GM18505 (cell line): ENCODE data around the gene TTLL12.

Experiments used
- ATAC-seq: cut with Tn5 transposase; IDR thresholded peaks from one replicate; pipeline ENCODE4 v1.9.1; 2021; ENCODE audit not compliant: unreplicated experiment
- POLR2A ChIP-seq: IDR thresholded peaks from 4 replicates; pipeline ENCODE4 v1.6.1; 2011; ENCODE audit warnings: borderline replicate concordance; ENCODE audit not compliant: insufficient read depth, insufficient read length; ENCODE audit errors: extremely low read depth

The TTLL12 gene

DNA sequence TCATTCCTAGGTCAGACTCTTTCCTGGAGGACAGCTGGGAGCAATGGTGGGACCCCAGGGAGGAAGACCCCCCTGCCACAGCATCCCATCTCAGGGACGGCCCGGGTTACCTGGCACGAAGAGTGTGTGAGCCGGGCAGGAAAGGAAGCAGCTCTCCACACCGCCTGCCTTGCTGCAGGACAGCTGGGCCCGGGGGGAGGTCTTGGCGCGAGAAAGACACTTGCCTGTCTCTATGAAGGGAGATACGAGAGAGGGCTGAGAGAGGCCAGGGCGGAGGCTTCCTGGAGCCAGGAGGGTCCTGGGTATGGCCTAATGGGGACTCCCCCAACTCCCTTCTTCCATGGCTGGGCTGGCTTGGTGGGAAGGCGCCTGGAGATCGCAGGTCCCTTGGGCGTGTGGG lies 36.1 kb upstream of the TTLL12 start:
- no peak for ATAC-seq
- TF ChIP-seq POLR2A: no peak

- TF ChIP-seq POLR2A: no peak
- no peak for ATAC-seq
Measured at GRCh38 chr22:43222262-43222661, 35.3 kb upstream of the TTLL12 start.

DNA sequence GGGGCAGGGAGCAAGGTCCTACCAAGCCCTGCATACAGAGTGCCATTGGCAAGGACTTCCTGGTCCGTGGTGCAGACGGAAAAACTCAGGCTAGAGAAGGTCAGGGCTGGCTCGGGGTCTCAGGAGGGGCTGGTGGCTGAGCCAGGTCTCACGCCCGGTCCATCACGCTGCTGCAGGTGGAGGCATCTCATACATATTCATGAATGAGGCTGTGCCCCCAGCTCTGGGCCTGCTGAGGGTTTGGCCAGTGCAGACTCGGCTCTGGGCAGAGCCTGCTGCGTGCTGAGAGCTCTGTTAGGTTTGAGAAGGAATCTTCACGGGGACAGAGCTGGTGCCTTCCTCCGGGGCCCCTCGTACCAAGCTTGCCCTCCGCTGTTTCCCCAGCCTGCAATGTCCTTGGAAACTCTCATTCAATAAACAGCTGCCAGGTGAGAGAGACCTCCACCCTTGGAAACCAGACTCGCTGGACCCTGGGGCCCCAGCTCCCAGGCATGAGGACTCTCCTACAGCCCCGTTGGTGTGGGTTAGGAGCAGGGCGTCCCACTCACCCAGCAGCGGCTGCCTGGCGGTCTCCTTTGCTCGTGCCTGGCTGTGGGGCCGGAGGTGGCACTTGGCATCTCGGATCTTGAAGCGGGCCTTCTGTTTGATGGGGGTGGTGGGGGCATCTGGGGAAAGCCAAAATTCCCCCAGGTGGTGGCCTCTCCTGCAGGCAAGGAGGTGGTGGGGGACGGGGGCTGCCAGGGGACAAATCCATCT lies 33.9 kb upstream of the TTLL12 start:
- no peak for ATAC-seq
- no peak for TF ChIP-seq POLR2A

GRCh38 chr22:43218786-43219185 lies 31.9 kb upstream of the TTLL12 start:
- ATAC-seq: no peak

DNA sequence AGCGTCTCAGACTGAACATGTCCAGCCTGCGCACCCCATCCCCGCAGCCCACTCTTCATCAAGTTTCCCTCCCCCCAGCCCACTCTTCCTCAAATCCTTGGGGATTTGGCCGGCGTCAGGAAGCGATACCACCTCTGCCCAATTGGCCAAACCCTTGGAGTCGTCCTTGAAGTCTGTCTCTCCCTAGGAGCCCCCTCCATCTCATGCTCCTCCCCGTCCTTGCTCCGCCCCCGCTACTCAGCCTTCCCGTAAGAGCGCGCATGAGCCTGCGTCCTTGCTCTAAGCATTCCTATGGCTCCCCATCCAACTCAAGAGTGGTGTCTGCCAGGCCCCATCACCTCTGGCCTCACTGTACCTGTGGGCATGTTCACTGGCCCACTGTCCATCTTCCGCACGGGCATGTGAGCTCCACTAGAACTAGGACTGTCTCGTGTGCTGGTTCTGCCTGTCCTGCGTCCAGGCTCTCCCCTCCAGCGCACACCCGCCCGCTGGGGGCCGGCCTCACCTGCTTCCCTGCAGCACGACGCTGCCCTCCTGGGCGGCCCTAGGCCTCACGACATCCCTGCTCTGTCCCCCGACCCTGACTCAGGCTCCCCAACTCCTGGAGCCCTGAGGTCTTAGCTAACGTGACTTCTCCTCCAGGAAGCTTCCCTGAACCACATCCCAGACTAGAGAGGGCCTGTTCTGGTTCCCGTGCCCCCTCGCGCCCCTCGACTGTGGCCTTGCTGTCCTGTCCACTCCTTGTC lies 30.5 kb upstream of the TTLL12 start:
- no peak for ATAC-seq
- TF ChIP-seq POLR2A: no peak

More at GRCh38 chr22:43218786-43219185, 31.9 kb upstream of the TTLL12 start:
- no peak for TF ChIP-seq POLR2A

DNA sequence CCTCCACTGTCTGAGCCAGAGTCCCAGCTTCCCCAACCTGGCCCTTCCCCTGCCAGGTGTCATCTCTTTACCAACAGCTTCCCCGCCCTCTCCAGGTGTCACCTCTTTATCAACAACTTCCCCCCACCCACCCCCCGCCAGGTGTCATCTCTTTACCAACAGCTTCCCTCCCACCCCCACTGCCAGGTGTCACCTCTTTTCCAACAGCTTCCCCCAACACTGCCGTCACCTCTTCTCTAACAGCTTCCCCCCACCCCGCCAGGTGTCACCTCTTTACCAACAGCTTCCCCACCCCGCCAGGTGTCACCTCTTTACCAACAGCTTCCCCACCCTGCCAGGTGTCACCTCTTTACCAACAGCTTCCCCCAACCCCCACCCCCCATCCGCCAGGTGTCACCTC lies 29.8 kb upstream of the TTLL12 start:
- no peak for ATAC-seq
- TF ChIP-seq POLR2A: no peak

DNA sequence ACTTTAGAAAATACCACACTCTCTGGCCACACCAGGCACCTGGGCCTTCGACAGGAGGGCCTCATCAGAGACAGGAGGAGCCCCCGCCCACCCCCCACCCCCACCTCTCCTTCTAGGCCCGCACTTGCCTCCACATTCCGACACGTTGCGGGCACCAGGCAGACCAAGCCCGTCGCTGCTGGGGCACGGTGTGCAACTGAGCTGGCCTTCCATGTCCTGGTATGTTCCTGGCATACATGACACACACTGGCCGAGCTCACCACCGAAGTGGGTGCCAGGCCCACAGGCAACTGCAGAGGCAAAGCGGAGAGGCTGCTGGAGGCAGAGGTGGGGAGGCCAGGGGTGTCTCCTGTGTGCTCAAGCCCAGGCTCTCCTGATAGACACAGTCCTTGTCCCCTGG lies 27.0 kb upstream of the TTLL12 start:
- no peak for ATAC-seq
- TF ChIP-seq POLR2A: no peak

GRCh38 chr22:43213051-43213450 lies 26.1 kb upstream of the TTLL12 start:
- no peak for ATAC-seq
- no peak for TF ChIP-seq POLR2A

GRCh38 chr22:43212434-43212952 lies 25.6 kb upstream of the TTLL12 start:
- TF ChIP-seq POLR2A: no peak
- no peak for ATAC-seq

DNA sequence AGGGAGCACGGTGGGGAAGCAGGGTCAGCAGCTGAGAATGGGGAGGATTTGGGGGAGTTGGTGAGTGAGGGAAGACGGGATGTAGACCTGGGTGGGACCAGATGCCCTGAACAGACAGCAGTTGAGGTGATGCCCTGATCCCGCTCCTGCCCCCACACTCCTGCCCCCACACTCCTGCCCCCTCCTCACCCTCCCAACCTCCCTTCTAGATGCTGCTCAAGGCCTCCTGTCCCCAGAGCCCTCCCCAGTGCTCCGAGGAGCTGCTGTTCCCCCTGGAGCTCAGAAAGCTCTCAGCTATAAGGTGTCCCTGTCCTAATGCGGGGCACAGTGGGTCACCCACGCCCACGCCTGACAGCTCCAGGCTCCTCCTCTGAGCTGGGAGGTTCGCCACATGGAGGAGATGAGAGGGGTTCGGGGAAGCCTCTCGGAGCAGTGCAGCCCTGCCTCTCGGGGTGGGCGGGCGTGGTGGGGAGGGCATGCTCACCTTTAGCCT lies 25.1 kb upstream of the TTLL12 start:
- TF ChIP-seq POLR2A: no peak
- no peak for ATAC-seq

DNA sequence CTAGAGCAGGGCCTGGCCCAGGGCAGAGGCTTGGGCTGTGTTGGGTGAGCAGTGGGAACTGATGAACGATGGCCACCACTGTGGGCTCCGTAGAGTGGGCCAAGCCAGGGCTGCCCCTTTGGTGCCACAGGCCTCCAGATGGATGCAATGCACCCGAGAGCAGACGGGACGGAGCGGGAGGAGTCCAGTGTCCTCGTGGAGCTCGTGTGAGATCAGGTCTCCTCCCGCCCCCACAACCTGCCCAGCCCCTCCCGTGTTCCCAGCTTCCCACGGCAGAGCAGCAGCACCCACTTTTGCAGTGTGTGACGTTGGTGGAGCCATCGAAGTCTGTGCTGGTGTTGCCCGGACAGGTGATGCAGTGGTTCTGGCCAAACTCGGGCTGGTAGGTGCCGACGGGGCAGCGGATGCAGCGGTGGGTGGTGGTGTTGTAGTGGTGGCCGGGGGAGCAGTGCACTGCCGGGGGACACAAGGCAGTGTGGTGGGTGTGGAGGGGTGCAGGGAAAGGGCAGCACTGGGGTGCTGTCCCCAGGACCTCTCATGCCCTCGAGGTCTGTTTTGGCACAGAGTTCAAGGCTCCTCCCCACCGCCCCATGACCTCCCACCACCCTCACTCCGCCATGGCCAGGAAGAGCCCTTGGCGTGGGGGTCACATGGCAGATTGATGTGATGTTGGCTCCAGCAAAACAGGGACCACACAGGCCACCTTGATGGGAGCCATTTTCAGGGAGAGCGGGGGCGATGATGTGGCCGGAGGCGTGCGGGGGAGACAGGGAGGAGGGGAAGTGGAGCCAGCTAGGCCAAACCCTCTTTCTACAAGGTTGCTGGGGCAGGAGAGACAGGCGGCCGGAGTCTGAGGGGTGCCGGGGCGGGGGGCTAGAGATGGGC lies 23.9 kb upstream of the TTLL12 start:
- ATAC-seq: no peak
- TF ChIP-seq POLR2A: no peak

DNA sequence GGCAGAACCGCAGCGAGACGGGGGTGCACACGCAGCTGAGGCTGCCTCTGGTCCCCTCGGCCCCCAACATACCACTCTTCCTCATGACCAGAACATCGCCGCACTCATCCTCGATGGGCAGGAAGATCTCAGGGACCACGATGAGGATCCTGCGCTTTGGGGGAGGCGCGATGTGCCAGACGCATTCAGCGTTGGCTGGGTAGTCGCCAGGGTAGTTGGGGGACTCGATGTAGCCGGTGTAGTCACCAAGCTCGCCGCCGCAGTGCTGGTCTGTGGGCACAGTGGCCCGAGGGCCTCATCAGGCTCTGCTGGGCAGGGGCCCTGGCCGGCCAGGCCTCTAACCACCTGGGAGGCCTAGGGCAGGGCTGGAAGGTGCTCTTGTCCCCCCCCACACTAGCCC lies 23.0 kb upstream of the TTLL12 start:
- TF ChIP-seq POLR2A: no peak
- no peak for ATAC-seq

- no peak for ATAC-seq
- no peak for TF ChIP-seq POLR2A
Measured at GRCh38 chr22:43209523-43209890, 22.6 kb upstream of the TTLL12 start.
